Bronchial epithelial cell (primary cell): ENCODE results near the gene VEPH1. TPM values are rescaled to one million over a fixed set of nuclear protein-coding genes. Genes with fewer than 3 reads are reported as not detected.

Experiments used
- DNase-seq: peaks from one replicate; pipeline ENCODE4 v3.0.0-alpha.2; 2010; ENCODE audit warnings: low read depth
- FAIRE-seq: peaks from 2 replicates; lab custom pipeline; 2011; peaks lifted over from hg19 to GRCh38; lab: Jason Lieb, UNC
- H3K27me3 ChIP-seq: 2 replicates; pipeline ENCODE4 v1.5.1; 2011; ENCODE audit warnings: low read length; ENCODE audit not compliant: control insufficient read depth, insufficient read depth
- H3K36me3 ChIP-seq: 2 replicates; pipeline ENCODE4 v1.5.1; 2011; ENCODE audit warnings: low read length; ENCODE audit not compliant: control insufficient read depth, insufficient read depth
- H3K4me3 ChIP-seq: 2 replicates; pipeline ENCODE4 v1.5.1; 2011; ENCODE audit warnings: mild to moderate bottlenecking, low read depth, low read length, control low read depth
- total RNA-seq: library from RNA; depleted of rRNA; stranded (reverse); fragments of >200 nt; gene quantifications from 2 replicates; pipeline ENCODE4 v1.2.1, GENCODE V29; 2014
- TF ChIP-seq, protein P1 (sequence below): IDR thresholded peaks from 2 replicates; pipeline ENCODE4 v1.5.1; 2011; ENCODE audit warnings: mild to moderate bottlenecking, moderate library complexity, low read length, control low read depth, inconsistent platforms; ENCODE audit not compliant: insufficient read depth, severe bottlenecking

The VEPH1 gene
- total RNA-seq, 1 donor from 2014 or later: 1.3 TPM

- FAIRE-seq: no peak
- TF ChIP-seq, protein P1, sequence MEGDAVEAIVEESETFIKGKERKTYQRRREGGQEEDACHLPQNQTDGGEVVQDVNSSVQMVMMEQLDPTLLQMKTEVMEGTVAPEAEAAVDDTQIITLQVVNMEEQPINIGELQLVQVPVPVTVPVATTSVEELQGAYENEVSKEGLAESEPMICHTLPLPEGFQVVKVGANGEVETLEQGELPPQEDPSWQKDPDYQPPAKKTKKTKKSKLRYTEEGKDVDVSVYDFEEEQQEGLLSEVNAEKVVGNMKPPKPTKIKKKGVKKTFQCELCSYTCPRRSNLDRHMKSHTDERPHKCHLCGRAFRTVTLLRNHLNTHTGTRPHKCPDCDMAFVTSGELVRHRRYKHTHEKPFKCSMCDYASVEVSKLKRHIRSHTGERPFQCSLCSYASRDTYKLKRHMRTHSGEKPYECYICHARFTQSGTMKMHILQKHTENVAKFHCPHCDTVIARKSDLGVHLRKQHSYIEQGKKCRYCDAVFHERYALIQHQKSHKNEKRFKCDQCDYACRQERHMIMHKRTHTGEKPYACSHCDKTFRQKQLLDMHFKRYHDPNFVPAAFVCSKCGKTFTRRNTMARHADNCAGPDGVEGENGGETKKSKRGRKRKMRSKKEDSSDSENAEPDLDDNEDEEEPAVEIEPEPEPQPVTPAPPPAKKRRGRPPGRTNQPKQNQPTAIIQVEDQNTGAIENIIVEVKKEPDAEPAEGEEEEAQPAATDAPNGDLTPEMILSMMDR: no peak
Observed at GRCh38 chr3:157381606-157382005, 121.6 kb downstream of the VEPH1 start.

GRCh38 chr3:157379525-157380140 is 123.6 kb downstream of the VEPH1 start:
- no peak overlapping the region for H3K4me3 ChIP-seq
- no peaks in the 10 kb centered on the region for H3K36me3 ChIP-seq
- no peaks in the 10 kb centered on the region for H3K27me3 ChIP-seq
- DNase-seq (no peak), FAIRE-seq (no peak)
- TF ChIP-seq, protein P1: no peak

More at GRCh38 chr3:157381606-157382005, 121.6 kb downstream of the VEPH1 start:
- H3K4me3 ChIP-seq: no peak overlapping the region
- no peak for DNase-seq
- H3K27me3 ChIP-seq: no peaks in the 10 kb centered on the region
- H3K36me3 ChIP-seq: no peaks in the 10 kb centered on the region

- Histone ChIP-seq H3K27me3 (no peaks in the 10 kb centered on the region), H3K4me3 (no peak overlapping the region), H3K36me3 (no peaks in the 10 kb centered on the region)
- TF ChIP-seq, protein P1: no peak
- FAIRE-seq (no peak), DNase-seq (no peak)
Observed at GRCh38 chr3:157376603-157377300, 126.5 kb downstream of the VEPH1 start.

- TF ChIP-seq, protein P1: no peak
- H3K27me3 ChIP-seq: no peaks in the 10 kb centered on the region
- H3K4me3 ChIP-seq: no peak overlapping the region
- no peak for FAIRE-seq
- no peaks in the 10 kb centered on the region for H3K36me3 ChIP-seq
- DNase-seq: no peak
Observed at GRCh38 chr3:157375342-157375986, 127.8 kb downstream of the VEPH1 start.

GRCh38 chr3:157374933-157375332 is 128.3 kb downstream of the VEPH1 start:
- Histone ChIP-seq H3K27me3 (no peaks in the 10 kb centered on the region), H3K36me3 (no peaks in the 10 kb centered on the region), H3K4me3 (no peak overlapping the region)
- TF ChIP-seq, protein P1: no peak
- DNase-seq: no peak
- FAIRE-seq: no peak
